Mononuclear cell (primary cell): ENCODE results near the gene C5AR1. TPM values are rescaled to one million over a fixed set of nuclear protein-coding genes. Genes with fewer than 3 reads are reported as not detected.

Experiments used
- H3K27me3 ChIP-seq: 2 replicates; pipeline ENCODE4 v1.6.0; 2011; ENCODE audit warnings: low read length, control low read depth; ENCODE audit not compliant: insufficient read depth
- H3K4me1 ChIP-seq: 2 replicates; pipeline ENCODE4 v1.5.1; 2011; ENCODE audit warnings: mild to moderate bottlenecking, low read length, control low read depth; ENCODE audit not compliant: insufficient read depth
- H3K4me3 ChIP-seq: 2 replicates; pipeline ENCODE4 v1.5.1; 2011; ENCODE audit warnings: mild to moderate bottlenecking, low read length, moderate library complexity
- H3K9me3 ChIP-seq: 2 replicates; pipeline ENCODE4 v1.5.1; 2011; ENCODE audit warnings: low read depth, mild to moderate bottlenecking, control low read depth, low read length
- total RNA-seq: library from RNA; depleted of rRNA; stranded (reverse); fragments of >200 nt; gene quantifications from one replicate; pipeline ENCODE4 v1.2.3, GENCODE V29; 2012

The C5AR1 gene
- total RNA-seq, 1 donor: 92.2 TPM

GRCh38 chr19:47312366-47313006 lies 2.8 kb downstream of the C5AR1 start:
- Histone ChIP-seq H3K9me3 (no peaks in the 10 kb centered on the region), H3K27me3 (peaks cover 2% of the 10 kb centered on the region), H3K4me3 (peak overlapping the region; percentile 50), H3K4me1 (peaks cover 75% of the 10 kb centered on the region)

- H3K9me3 ChIP-seq: no peaks in the 10 kb centered on the region
- peaks cover 69% of the 10 kb centered on the region for H3K4me1 ChIP-seq
- H3K27me3 ChIP-seq: peaks cover 2% of the 10 kb centered on the region
- no peak overlapping the region for H3K4me3 ChIP-seq
Measured at GRCh38 chr19:47313754-47314295, 4.2 kb downstream of the C5AR1 start.

- H3K9me3 ChIP-seq: no peaks in the 10 kb centered on the region
- no peak overlapping the region for H3K4me3 ChIP-seq
- peaks cover 61% of the 10 kb centered on the region for H3K4me1 ChIP-seq
- peaks cover 2% of the 10 kb centered on the region for H3K27me3 ChIP-seq
Measured at GRCh38 chr19:47315125-47315821, 5.6 kb downstream of the C5AR1 start.

- Histone ChIP-seq H3K27me3 (peaks cover 2% of the 10 kb centered on the region), H3K9me3 (no peaks in the 10 kb centered on the region), H3K4me1 (peaks cover 65% of the 10 kb centered on the region), H3K4me3 (no peak overlapping the region)
Measured at GRCh38 chr19:47316513-47316912, 6.9 kb downstream of the C5AR1 start.

GRCh38 chr19:47319923-47320871 lies 10.5 kb downstream of the C5AR1 start:
- Histone ChIP-seq H3K27me3 (peaks cover 2% of the 10 kb centered on the region), H3K4me1 (peaks cover 67% of the 10 kb centered on the region), H3K4me3 (no peak overlapping the region), H3K9me3 (no peaks in the 10 kb centered on the region)

GRCh38 chr19:47321630-47322029 lies 12.0 kb downstream of the C5AR1 start:
- Histone ChIP-seq H3K9me3 (no peaks in the 10 kb centered on the region), H3K27me3 (peaks cover 2% of the 10 kb centered on the region), H3K4me1 (peaks cover 59% of the 10 kb centered on the region), H3K4me3 (no peak overlapping the region)

GRCh38 chr19:47322058-47322457 lies 12.4 kb downstream of the C5AR1 start:
- Histone ChIP-seq H3K4me3 (no peak overlapping the region), H3K9me3 (no peaks in the 10 kb centered on the region), H3K4me1 (peaks cover 55% of the 10 kb centered on the region), H3K27me3 (no peaks in the 10 kb centered on the region)

GRCh38 chr19:47323409-47323808 lies 13.7 kb downstream of the C5AR1 start:
- H3K9me3 ChIP-seq: no peaks in the 10 kb centered on the region
- no peak overlapping the region for H3K4me3 ChIP-seq
- H3K4me1 ChIP-seq: peaks cover 55% of the 10 kb centered on the region
- H3K27me3 ChIP-seq: no peaks in the 10 kb centered on the region

- Histone ChIP-seq H3K27me3 (no peaks in the 10 kb centered on the region), H3K4me3 (no peak overlapping the region), H3K9me3 (no peaks in the 10 kb centered on the region), H3K4me1 (peaks cover 55% of the 10 kb centered on the region)
Measured at GRCh38 chr19:47323872-47324271, 14.2 kb downstream of the C5AR1 start.

- Histone ChIP-seq H3K4me1 (peaks cover 59% of the 10 kb centered on the region), H3K27me3 (no peaks in the 10 kb centered on the region), H3K9me3 (no peaks in the 10 kb centered on the region), H3K4me3 (no peak overlapping the region)
Measured at GRCh38 chr19:47324502-47324901, 14.8 kb downstream of the C5AR1 start.

GRCh38 chr19:47330466-47330869 lies 20.8 kb downstream of the C5AR1 start:
- Histone ChIP-seq H3K4me1 (peaks cover 48% of the 10 kb centered on the region), H3K9me3 (no peaks in the 10 kb centered on the region), H3K4me3 (no peak overlapping the region), H3K27me3 (no peaks in the 10 kb centered on the region)

- no peak overlapping the region for H3K4me3 ChIP-seq
- peaks cover 55% of the 10 kb centered on the region for H3K4me1 ChIP-seq
- H3K27me3 ChIP-seq: no peaks in the 10 kb centered on the region
- no peaks in the 10 kb centered on the region for H3K9me3 ChIP-seq
Measured at GRCh38 chr19:47331490-47331889, 21.8 kb downstream of the C5AR1 start.

- Histone ChIP-seq H3K4me1 (peaks cover 61% of the 10 kb centered on the region), H3K4me3 (no peak within 1 kb of the TSS), H3K9me3 (no peaks in the 10 kb centered on the region)
Measured at GRCh38 chr19:47331931-47332547, 22.4 kb downstream of the C5AR1 start, which contains the start of gene C5AR2. C5AR2 (plus strand) TSS chr19:47332175; CDS start chr19:47340800, 8,625 bp downstream.

More at GRCh38 chr19:47331931-47332547, 22.4 kb downstream of the C5AR1 start, which contains the start of gene C5AR2:
- no peaks in the 10 kb centered on the region for H3K27me3 ChIP-seq
